ENCODE data around the gene LMOD2. TPM values are rescaled to one million over a fixed set of nuclear protein-coding genes. Genes with fewer than 3 reads are reported as not detected.

LMOD2 gene
- total and polyA plus RNA-seq, 9 of the 15 experiments (the other 6 are each of a cell fraction or from before 2014, with no cell fraction given), result 0.04 TPM; not detected in 8

- Histone ChIP-seq H2AFZ (ENCODE audit: low read depth, low read length) (no peak overlapping the region), H4K20me1 (replicated peaks; ENCODE audit: control insufficient read depth, insufficient read depth, low read length) (no peaks in the 10 kb centered on the region), H3K27me3 (ENCODE audit: control insufficient read depth in 2 of 2, insufficient read depth in 2 of 2, low read length in 2 of 2) (peaks cover 11 to 15% of the 10 kb centered on the region in 2 experiments; a peak in 4 of 5 replicates), H3K9me1 (ENCODE audit: control insufficient read depth, insufficient read depth, low read length) (no peaks in the 10 kb centered on the region), H3K36me3 (ENCODE audit: control insufficient read depth, insufficient read depth, low read length) (no peaks in the 10 kb centered on the region), H3K27ac (ENCODE audit: extremely low read depth, low read depth, low read length) (no peak overlapping the region), H3K9ac (ENCODE audit: insufficient read depth in 1 of 2, low read depth in 2 of 2, low read length in 2 of 2) (no peak overlapping the region), H3K4me2 (ENCODE audit: insufficient read depth, low read length) (no peak overlapping the region), H3K79me2 (ENCODE audit: control insufficient read depth, insufficient read depth, low read length) (no peaks in the 10 kb centered on the region), H3K4me3 (no peak overlapping the region), H3K4me1 (replicated peaks in 1 of 2; ENCODE audit: control insufficient read depth in 2 of 2, insufficient read depth in 2 of 2, low read length in 2 of 2) (no peaks in the 10 kb centered on the region; a peak in 2 of 5 replicates), H3K9me3 (replicated peaks; ENCODE audit: control insufficient read depth, insufficient read depth, low read depth, low read length) (no peaks in the 10 kb centered on the region)
- WGBS (ENCODE audit: insufficient coverage, low coverage, missing lambda C conversion rate), result 1% methylated on average over 8 of the region's 8 CpGs
- peak; percentile 83 for TF ChIP-seq MAFG (tag; conservative IDR thresholded peaks at IDR 0.05)
- TF ChIP-seq ZNF175 (CRISPR knock-in tag; IDR thresholded peaks at IDR 0.05; ENCODE audit: low read depth), result no peak
- TF ChIP-seq ZNF609 (CRISPR knock-in tag; IDR thresholded peaks at IDR 0.05; ENCODE audit: borderline replicate concordance), result no peak
- no peak for TF ChIP-seq SMARCE1 (IDR thresholded peaks at IDR 0.05)
- TF ChIP-seq ZNF316 (IDR thresholded peaks at IDR 0.05), result peak; percentile 87
- TF ChIP-seq ZBTB12 (CRISPR knock-in tag; IDR thresholded peaks at IDR 0.05), result no peak
- peak; percentile 33; the same call in 1 of the 2 replicates for TF ChIP-seq MAFF (IDR thresholded peaks at IDR 0.05; ENCODE audit: low read length)
- TF ChIP-seq POLR2AphosphoS2 (IDR thresholded peaks at IDR 0.05; ENCODE audit: low read length), result no peak
- peak; percentile 63; the same call in 1 of the 2 replicates for TF ChIP-seq C11orf30 (IDR thresholded peaks at IDR 0.05; ENCODE audit: low read depth)
- DNase-seq (ENCODE audit: extremely low read depth in 1 of 4, low spot score in 3 of 4), result peak in 1 of 4 experiments; percentile 27
- no peak for FAIRE-seq
- peak; percentile 24; the same call in 2 of the 3 replicates for ATAC-seq
- ChIA-PET POLR2A (interaction anchor here (0.5 to 1.6 kb wide), 3 partner anchors 11 to 176 kb away, joined by 3 to 7 read pairs (median 4); no protein-coding TSS in a partner anchor), CTCF (ENCODE audit: low intra/inter-chr PET ratio) (no interaction called here)
- BruUV-seq (replicated peaks), result no TSS peak
- in situ Hi-C loops (cut with MboI) (no loop called here), intact Hi-C loops (cut with micrococcal nuclease) (no loop called here)
Observed at GRCh38 chr7:123660514-123661354, 5.1 kb downstream of the LMOD2 start.
